Effector memory CD8-positive, alpha-beta T cell (primary cell): Measurements from ENCODE around the gene ST8SIA1.
A peak's percentile ranks its signal among the peaks of the same experiment; 100 is the strongest.
"Not testable (repeated sequence)": the region's sequence is repeated elsewhere in the genome, so short reads cannot be mapped to it uniquely, and the experiment has no call there.

Source experiments
- ATAC-seq: fragments of 150-1000 bp; cut with Tn5 transposase; replicated peaks from 2 replicates; pipeline ENCODE4 v1.10.0; 2021; ENCODE audit warnings: mild to moderate bottlenecking, moderate library complexity
- DNase-seq, 3 experiments: peaks; one replicate each; pipeline ENCODE4 v3.0.0; 2021
- H3K27ac Mint-ChIP-seq, 2 donors: one replicate each; pipeline ENCODE4 v1.8.0; 2022; ENCODE audit warnings: mild to moderate bottlenecking in 2 of 2, mixed read lengths in 2 of 2, moderate library complexity in 2 of 2
- H3K27me3 Mint-ChIP-seq, 2 donors: one replicate each; pipeline ENCODE4 v1.8.0; 2022; ENCODE audit warnings: mixed read lengths in 2 of 2
- H3K36me3 Mint-ChIP-seq: one replicate; pipeline ENCODE4 v1.8.0; 2022; ENCODE audit warnings: mild to moderate bottlenecking, moderate library complexity, mixed read lengths; ENCODE audit not compliant: insufficient read depth
- H3K4me1 Mint-ChIP-seq, 2 donors: one replicate each; pipeline ENCODE4 v1.8.0; 2022; ENCODE audit warnings: low read depth in 2 of 2, mixed read lengths in 2 of 2
- H3K4me3 Mint-ChIP-seq, 2 donors: one replicate each; pipeline ENCODE4 v1.8.0; 2022; ENCODE audit warnings: mild to moderate bottlenecking in 2 of 2, mixed read lengths in 2 of 2, moderate library complexity in 2 of 2
- H3K9me3 Mint-ChIP-seq, 2 donors: one replicate each; pipeline ENCODE4 v1.8.0; 2022; ENCODE audit warnings: mixed read lengths in 2 of 2
- total RNA-seq, 9 experiments: gene quantifications; one replicate each; lab custom pipeline; 2026; lab: John Stamatoyannopoulos, UW

ST8SIA1 gene, protein sequence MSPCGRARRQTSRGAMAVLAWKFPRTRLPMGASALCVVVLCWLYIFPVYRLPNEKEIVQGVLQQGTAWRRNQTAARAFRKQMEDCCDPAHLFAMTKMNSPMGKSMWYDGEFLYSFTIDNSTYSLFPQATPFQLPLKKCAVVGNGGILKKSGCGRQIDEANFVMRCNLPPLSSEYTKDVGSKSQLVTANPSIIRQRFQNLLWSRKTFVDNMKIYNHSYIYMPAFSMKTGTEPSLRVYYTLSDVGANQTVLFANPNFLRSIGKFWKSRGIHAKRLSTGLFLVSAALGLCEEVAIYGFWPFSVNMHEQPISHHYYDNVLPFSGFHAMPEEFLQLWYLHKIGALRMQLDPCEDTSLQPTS
- total RNA-seq = 12.7 to 64.5 (median 25.7) reads per million in 9 experiments

DNA sequence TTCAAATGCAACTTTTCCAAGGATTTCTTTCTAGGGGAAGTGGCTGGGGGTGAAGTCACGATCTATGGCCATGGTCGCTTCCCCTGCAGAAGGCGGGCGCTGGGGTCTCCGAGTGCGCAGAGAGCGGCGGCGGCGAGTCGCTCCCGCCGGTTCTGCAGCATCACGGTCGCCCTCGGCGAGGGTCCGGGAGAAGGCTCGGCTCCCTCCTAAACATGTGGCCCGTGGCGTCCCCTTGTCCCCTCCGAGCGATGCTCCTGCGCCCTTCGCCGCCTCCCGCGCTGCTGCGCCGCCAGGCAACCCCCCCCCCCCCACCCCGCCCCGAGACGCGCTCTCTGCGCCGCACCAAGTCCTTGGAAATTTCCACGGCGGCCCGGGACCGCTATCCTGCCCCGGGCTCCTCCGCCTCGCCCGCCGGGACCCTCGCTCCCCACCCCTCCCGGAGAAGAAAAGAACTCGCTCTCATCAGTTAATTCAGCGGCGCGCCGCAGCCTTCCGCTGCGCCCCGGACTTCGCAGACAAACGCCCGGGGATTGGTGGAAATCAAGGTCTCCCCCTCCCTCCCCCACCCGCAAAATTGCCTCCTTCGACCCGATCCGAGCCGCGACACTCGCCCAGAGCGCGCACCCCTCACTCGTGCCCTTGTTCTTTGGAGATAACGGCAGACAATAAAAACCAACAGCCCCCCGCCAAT lies at the start of gene ST8SIA1:
TSS of gene ST8SIA1 (minus strand) at position 298 of the 691 bp plus-strand sequence. CDS start 475 bp downstream, outside the sequence.
- H3K27ac Mint-ChIP-seq = peak within 1 kb of the TSS; percentile 98 to 99
- DNase-seq (peak; percentile 48 to 58 (median 50)), ATAC-seq (peak; percentile 53)
- peaks cover 23 to 53% of the 10 kb centered on the region in 2 donors for H3K4me1 Mint-ChIP-seq
- peak within 1 kb of the TSS; percentile 98 to 99 for H3K4me3 Mint-ChIP-seq
- no peaks in the 10 kb centered on the region for H3K9me3 Mint-ChIP-seq
- H3K27me3 Mint-ChIP-seq = peaks cover 0 to 13% of the 10 kb centered on the region in 2 donors
- H3K36me3 Mint-ChIP-seq = peaks cover 21% of the 10 kb centered on the region

DNA sequence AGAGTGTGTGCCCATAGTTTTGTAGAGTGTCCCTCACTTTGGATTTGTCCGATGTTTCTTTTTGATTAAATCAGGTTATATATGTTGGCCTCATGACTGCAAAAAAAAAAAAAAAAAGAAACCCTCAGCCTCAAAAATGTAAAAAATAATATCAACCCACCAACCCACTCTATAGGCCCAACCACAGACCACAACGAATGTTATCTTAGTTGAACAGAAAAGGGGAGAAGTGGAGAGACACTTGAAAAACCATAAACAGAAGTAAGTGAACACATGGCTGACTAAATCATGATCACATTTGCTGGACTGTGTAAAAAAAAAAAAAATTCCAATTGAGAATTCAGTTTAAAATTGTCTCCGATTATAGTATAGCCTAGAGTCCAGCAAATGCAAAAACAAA lies 45.5 kb upstream of the ST8SIA1 start:
- H3K4me1 Mint-ChIP-seq = no peaks in the 10 kb centered on the region
- no peak overlapping the region for H3K27ac Mint-ChIP-seq
- H3K36me3 Mint-ChIP-seq = no peaks in the 10 kb centered on the region
- no peak overlapping the region for H3K4me3 Mint-ChIP-seq
- ATAC-seq (no peak), DNase-seq (no peak)
- H3K27me3 Mint-ChIP-seq = no peaks in the 10 kb centered on the region
- no peaks in the 10 kb centered on the region for H3K9me3 Mint-ChIP-seq

DNA sequence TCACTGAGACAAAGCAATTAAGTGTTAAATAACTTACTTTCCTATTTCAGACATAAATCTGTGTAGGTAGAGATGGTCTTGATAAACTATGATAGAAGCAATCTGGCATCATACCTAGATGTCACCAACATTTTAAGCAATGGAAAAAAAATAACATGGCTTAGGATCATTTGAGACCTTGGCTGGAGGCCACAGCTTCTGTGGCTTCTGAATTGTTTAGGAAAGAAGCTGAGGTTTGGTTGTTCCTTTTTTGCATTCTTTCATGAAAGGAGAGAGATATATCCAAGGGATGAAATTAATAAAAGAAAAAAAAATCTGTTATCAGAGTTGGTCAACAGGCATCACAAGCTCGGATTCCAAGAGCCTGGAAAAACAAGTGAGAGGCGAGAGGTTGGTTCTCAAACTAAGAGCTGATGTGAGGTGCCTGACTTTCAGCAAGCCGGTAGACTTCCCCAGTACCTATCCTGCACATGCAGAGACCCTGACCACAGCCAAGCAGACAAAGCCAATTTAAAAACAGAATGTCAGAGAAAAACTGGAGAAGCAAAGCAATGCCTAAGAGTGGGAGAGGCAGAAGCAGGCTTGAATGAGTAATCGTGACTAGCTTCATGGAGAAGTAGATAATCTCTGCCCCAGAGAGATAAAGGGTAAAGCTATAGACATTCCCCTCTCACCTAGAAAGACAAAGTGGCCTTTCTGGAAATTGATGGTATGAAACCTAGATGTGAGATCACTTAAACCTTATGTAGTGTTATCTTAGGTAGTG lies 43.4 kb upstream of the ST8SIA1 start:
- ATAC-seq (no peak), DNase-seq (no peak)
- peaks cover 0 to 3% of the 10 kb centered on the region in 2 donors for H3K4me1 Mint-ChIP-seq
- no peaks in the 10 kb centered on the region for H3K9me3 Mint-ChIP-seq
- no peaks in the 10 kb centered on the region for H3K36me3 Mint-ChIP-seq
- no peaks in the 10 kb centered on the region for H3K27me3 Mint-ChIP-seq
- H3K4me3 Mint-ChIP-seq = no peak overlapping the region
- H3K27ac Mint-ChIP-seq = no peak overlapping the region

DNA sequence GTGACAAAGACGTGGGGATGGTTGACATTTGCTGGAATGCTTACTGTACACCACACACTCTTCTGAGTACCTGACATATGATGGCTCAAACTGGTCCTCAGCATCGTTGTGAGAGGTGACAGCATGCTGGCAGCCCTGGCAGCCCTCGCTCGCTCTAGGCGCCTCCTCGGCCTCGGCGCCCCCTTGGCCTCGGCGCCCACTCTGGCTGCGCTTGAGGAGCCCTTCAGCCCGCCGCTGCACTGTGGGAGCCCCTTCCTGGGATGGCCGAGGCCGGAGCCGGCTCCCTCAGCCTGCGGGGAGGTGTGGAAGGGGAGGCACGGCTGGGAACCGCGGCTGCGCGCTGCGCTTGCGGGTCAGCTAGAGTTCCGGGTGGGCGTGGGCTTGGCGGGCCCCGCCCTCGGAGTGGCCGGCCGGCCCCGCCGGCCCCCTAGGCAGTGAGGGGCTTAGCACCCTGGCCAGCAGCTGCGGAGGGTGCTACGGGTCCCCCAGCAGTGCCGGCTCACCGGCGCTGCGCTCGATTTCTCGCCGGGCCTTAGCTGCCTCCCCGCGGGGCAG lies 42.2 kb upstream of the ST8SIA1 start:
- H3K4me3 Mint-ChIP-seq, DNase-seq, H3K4me1 Mint-ChIP-seq: not testable (repeated sequence)

DNA sequence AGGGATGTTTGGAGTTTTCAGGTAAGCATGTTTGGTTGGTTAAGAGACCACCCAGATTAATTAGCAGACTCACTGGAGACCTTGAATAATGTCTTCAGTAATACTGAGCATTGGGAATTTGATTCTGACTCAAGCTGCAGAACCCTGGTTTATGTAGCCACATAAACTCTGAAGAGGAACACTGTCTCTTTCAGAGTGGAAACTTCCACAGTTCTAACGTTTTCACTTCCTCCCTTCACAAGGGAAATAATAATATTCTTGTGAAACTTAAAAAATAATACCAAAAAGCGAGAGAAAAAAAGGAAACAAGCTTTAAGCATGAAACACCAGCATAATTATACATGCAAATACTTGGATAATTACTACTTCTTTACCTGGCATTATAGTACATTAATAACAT lies 40.0 kb upstream of the ST8SIA1 start:
- H3K9me3 Mint-ChIP-seq = no peaks in the 10 kb centered on the region
- DNase-seq (no peak), ATAC-seq (no peak)

More for the DNA sequence above, 42.2 kb upstream of the ST8SIA1 start:
- not testable (repeated sequence) for H3K36me3 Mint-ChIP-seq, H3K27ac Mint-ChIP-seq, H3K27me3 Mint-ChIP-seq, ATAC-seq, H3K9me3 Mint-ChIP-seq

DNA sequence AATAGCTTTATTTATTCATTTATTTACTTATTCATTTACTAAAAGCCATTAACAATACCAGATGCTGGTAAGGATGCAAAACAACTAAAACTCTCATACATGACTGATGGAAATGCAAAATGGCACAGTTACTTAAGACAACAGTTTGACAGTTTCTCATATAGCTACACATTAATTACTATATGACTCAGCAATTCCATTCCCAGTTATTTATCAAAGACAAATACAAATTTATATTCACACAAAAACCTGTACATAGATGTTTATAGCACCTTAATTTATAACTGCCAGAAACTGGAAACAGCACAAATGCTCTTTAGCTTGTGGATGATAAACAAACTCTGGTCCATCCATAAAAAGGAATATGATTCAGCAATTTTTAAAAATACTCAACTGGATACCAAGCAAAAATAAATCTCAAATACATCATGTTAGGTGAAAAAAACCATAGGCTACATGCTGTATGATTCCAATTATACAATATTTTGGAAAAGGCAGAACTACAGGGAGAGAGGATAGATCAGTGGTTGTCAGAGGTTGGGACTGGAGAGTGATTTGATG lies 37.9 kb upstream of the ST8SIA1 start:
- Mint-ChIP-seq H3K36me3 (no peaks in the 10 kb centered on the region), H3K4me3 (no peak overlapping the region), H3K4me1 (peaks cover 0 to 3% of the 10 kb centered on the region in 2 donors), H3K27me3 (no peaks in the 10 kb centered on the region), H3K9me3 (peaks cover 0 to 4% of the 10 kb centered on the region in 2 donors), H3K27ac (no peak overlapping the region)
- ATAC-seq = no peak
- DNase-seq = no peak

More for the DNA sequence above, 40.0 kb upstream of the ST8SIA1 start:
- no peaks in the 10 kb centered on the region for H3K27me3 Mint-ChIP-seq
- no peak overlapping the region for H3K27ac Mint-ChIP-seq
- no peaks in the 10 kb centered on the region for H3K36me3 Mint-ChIP-seq
- H3K4me3 Mint-ChIP-seq = no peak overlapping the region
- H3K4me1 Mint-ChIP-seq = peaks cover 0 to 3% of the 10 kb centered on the region in 2 donors

DNA sequence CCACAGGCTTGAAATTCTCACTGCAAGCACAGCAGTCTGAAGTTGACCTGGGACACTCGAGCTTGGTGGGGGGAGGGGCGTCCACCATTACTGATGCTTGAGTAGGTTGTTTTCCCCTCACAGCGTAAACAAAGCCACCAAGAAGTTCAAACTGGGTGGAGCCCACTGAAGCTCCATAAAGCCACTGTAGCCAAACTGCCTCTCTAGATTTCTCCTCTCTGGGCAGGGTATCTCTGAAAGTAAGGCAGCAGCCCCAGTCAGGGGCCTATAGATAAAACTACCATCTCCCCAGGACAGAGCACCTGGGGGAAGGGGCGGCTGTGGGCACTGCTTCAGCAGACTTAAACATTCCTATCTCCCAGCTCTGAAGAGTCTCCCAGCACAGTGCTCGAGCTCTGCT lies 31.7 kb upstream of the ST8SIA1 start:
- DNase-seq (no peak), ATAC-seq (no peak)
- peaks cover 0 to 4% of the 10 kb centered on the region in 2 donors for H3K9me3 Mint-ChIP-seq
- no peak overlapping the region for H3K27ac Mint-ChIP-seq
- no peaks in the 10 kb centered on the region for H3K36me3 Mint-ChIP-seq
- no peak overlapping the region for H3K4me3 Mint-ChIP-seq
- H3K27me3 Mint-ChIP-seq = peaks cover 0 to under 1% of the 10 kb centered on the region in 2 donors
- no peaks in the 10 kb centered on the region for H3K4me1 Mint-ChIP-seq

DNA sequence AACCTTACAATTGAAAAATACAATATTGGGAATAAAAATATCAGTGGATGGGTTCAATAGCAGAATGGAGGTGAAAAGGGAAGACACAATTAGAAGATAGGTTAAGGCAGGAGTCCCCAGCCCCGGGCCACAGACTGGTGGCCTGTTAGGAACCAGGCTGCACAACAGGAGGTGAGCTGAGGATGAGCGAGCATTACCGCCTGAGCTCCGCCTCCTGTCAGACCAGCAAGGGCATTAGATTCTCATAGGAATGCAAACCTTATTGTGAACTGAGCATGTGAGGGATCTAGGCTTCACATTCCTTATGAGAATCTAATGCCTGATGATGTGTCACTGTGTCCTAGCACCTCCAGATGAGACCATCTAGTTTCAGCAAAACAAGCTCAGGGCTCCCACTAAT lies 27.3 kb upstream of the ST8SIA1 start:
- H3K27ac Mint-ChIP-seq = no peak overlapping the region
- no peaks in the 10 kb centered on the region for H3K36me3 Mint-ChIP-seq
- H3K27me3 Mint-ChIP-seq = peaks cover 0 to 6% of the 10 kb centered on the region in 2 donors
- H3K9me3 Mint-ChIP-seq = no peaks in the 10 kb centered on the region
- ATAC-seq (no peak), DNase-seq (no peak)
- H3K4me1 Mint-ChIP-seq = no peaks in the 10 kb centered on the region
- no peak overlapping the region for H3K4me3 Mint-ChIP-seq

DNA sequence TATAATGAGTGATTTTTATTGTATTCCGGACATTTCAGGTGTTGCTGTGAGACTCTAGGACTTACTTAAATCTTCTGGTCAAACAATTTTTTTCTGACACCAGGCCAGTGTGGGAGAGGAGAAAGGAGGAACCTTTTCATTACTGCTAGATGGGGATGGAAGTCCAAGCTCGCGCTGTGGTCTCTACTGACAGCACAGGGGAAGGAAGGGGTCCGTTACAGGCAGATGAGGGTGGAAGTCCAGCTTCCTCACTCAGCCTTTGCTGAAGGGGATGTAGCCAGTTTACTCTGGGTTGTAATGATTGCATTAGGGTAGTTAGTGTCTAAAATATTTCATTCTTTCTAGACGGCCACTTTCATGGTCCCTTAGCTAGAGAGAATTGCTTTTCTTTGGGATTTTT lies 26.3 kb upstream of the ST8SIA1 start:
- Mint-ChIP-seq H3K9me3 (no peaks in the 10 kb centered on the region), H3K27me3 (peaks cover 0 to 6% of the 10 kb centered on the region in 2 donors), H3K27ac (no peak overlapping the region), H3K36me3 (no peaks in the 10 kb centered on the region), H3K4me1 (no peaks in the 10 kb centered on the region), H3K4me3 (no peak overlapping the region)
- ATAC-seq (no peak), DNase-seq (no peak)

DNA sequence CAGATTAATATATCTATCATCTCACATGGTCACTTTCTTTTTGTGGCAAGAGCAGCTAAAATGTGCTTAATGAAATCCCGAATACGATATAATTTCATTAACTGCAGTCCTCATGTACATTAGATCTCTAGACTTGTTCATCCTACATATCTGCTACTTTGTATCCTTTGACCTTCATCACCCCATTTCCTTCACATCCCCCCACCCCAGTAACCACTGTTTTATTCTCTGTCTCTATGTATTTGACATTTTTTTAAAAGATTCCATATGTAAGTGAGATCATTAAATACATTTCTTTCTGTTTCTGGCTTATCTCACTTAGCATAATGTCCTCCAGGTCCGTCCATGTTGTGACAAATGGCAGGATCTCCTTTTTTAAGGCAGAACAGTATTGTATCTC lies 23.0 kb upstream of the ST8SIA1 start:
- H3K4me3 Mint-ChIP-seq = no peak overlapping the region
- DNase-seq (no peak), ATAC-seq (no peak)
- H3K27me3 Mint-ChIP-seq = peaks cover 0 to 6% of the 10 kb centered on the region in 2 donors
- no peaks in the 10 kb centered on the region for H3K9me3 Mint-ChIP-seq
- H3K4me1 Mint-ChIP-seq = no peaks in the 10 kb centered on the region
- no peaks in the 10 kb centered on the region for H3K36me3 Mint-ChIP-seq
- H3K27ac Mint-ChIP-seq = no peak overlapping the region

DNA sequence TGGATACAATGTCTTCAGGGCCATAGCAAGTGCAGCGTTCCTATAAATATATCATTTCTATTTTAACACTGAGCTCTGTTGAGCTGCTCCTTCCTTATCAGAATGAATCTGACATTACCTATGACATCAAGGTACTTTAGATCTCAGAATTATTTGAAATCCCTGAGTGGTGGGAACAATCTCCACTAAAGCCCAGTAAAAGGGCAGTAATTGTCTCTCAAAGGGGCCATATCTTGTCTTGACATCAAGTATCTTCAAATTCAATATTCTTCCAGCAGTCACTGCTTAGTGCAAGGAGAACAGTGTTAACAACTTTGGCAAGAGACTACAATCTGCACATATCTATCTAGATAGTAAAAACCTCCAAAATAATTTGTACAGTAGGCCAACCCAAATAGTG lies 21.7 kb upstream of the ST8SIA1 start:
- no peak for ATAC-seq
- Mint-ChIP-seq H3K36me3 (no peaks in the 10 kb centered on the region), H3K4me1 (no peaks in the 10 kb centered on the region), H3K27me3 (peaks cover 0 to 6% of the 10 kb centered on the region in 2 donors), H3K4me3 (no peak overlapping the region), H3K27ac (no peak overlapping the region), H3K9me3 (no peaks in the 10 kb centered on the region)
- no peak for DNase-seq

DNA sequence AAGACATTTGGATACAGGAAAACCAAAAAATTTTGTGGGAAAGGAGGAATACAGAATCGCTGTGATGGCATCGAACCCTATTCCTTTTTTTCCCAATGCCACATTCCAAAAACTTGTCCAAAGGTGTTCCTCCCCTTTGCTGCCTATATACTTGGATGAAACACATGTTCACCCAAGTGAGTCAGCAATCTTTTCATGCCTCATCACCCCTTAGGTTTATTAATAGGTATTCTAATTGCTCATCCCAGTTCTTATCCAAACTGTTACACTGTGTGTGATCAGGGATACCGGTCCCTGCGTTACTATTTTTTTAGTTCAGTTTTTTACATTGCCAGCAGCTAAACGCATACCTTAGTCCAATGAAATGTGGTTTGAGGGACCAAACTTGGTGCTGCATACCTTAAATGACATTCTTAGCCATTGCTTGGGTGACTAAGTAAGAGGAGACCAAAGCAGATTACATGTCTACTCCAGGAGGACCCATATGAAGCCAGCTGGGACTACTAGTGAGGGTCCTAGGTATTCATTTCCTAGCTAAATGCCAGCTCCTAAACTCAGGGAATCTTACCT lies 20.6 kb upstream of the ST8SIA1 start:
- H3K4me1 Mint-ChIP-seq = no peaks in the 10 kb centered on the region

More for the DNA sequence above, 20.6 kb upstream of the ST8SIA1 start:
- no peak for ATAC-seq
- DNase-seq = no peak
- H3K27me3 Mint-ChIP-seq = no peaks in the 10 kb centered on the region
- H3K9me3 Mint-ChIP-seq = no peaks in the 10 kb centered on the region
- H3K36me3 Mint-ChIP-seq = no peaks in the 10 kb centered on the region
- no peak overlapping the region for H3K27ac Mint-ChIP-seq
- no peak overlapping the region for H3K4me3 Mint-ChIP-seq
